GM15510 (cell line): ENCODE results near the gene EIF4E1B.

Source experiments
- POLR2A ChIP-seq: IDR thresholded peaks from 3 replicates; pipeline ENCODE4 v1.6.1; 2011; ENCODE audit warnings: borderline replicate concordance; ENCODE audit not compliant: insufficient read length; ENCODE audit errors: extremely low read depth

The EIF4E1B gene

DNA sequence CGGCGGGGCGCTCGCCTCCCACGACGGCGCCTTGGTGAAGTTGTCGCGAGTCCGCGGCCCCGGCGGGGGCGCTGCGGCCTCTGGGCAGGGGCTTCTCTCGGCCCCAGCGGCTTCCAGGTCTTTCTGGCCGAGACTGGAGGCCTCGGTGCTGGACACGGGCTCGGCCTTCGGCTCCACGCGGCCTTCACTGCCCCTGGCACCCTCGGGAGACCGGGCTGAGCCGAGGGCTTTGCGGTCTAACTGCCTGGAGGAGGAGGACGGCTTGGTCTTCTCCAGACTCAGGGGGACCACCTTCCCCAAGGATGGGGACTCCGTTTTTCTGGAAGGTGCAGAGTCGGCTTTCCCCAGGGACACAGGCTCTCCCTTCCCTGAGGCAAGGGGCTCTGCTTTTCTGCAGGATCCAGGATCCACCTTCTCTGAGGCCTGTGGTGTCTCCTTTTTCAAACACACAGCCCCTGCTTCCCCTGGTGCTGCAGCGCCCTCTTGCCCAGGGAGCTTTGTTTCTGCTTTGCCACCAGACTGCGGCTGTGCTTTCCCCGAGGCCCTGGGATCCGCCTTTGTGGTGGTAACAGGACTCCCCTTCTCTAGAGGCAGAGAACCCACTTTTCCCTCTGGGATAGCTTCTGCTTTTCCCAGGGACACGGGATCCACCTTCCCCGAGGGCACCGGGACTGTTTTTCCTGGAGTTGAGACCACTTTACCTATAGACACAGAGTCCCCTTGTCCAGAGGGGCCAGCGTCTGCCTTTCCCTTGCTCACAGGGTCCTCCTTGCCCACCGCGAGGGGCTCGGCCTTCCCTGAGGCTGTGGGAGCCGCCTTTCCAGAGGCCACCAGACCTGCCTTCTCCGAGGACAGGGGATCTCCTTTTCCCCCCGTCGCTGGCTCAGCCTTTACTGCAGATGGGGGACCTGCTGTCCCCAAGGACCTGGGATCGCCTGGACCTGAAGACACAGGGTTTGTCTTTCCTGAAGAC lies 32.8 kb upstream of the EIF4E1B start:
- no peak for TF ChIP-seq POLR2A

DNA sequence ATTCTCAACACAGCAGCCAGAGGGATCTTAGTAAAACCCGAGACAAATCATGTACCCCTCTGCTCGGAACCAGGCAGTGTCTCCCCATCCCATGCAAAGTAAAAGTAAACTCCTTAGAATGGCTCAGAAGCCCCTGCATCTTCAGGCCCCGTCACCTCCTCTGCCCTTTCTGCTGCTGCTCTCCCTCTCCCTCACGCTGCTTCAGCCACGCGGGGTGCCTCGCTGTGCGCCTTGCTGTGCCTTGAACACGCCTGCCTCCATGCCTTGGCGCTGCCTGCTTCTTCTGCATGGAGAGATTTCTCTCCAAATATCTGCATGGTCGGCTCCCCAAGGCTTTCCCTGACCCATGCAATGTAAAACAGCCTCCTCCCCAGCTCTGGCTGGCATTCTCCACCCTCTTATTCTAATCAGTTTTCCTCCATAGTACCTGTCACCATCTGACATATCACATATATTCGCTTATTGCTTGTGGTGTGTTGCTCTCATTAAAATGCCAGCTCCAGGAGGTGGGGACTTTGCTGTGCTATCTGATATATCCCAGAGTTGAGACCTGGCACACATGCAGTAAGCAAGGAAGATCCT lies 28.5 kb upstream of the EIF4E1B start:
- no peak for TF ChIP-seq POLR2A

DNA sequence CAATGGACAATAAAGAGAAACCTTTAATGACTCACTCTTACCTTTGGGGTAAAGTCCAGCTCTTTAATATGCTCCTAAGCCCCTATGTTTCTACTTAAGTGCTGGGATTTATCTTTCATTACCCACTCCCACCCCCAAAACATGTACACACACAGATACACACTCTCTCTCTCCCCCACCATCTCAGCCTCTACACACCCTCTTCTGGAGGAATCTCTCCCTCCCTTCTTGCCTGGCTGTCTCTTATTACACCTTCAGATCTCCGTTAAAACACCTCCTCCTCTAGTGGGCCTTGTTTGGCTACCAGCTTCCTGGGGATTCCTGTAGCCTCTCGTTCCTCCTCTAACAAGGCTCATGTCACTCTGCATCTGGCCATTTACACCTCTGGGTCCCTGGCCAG lies 27.4 kb upstream of the EIF4E1B start:
- TF ChIP-seq POLR2A: no peak

DNA sequence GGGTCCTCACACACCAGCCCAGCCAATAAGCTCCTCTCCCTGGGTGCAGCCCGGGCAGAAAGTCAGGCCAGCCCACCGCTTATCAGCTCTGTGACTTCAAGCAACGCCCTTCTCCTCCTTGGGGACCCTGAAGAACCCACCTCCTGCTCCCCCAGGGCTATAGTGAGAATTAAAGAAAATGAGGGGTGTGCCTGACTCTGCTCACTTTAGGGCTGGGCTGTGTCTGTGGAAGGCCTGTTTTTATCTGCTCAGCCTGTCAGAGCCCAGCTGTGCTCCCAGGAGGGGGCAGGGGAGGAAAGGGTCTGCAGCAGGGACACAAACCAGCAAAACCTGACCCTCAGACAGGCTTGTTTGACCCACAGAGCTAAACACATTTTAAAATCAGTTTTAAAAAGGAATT lies 24.4 kb upstream of the EIF4E1B start:
- TF ChIP-seq POLR2A: no peak

DNA sequence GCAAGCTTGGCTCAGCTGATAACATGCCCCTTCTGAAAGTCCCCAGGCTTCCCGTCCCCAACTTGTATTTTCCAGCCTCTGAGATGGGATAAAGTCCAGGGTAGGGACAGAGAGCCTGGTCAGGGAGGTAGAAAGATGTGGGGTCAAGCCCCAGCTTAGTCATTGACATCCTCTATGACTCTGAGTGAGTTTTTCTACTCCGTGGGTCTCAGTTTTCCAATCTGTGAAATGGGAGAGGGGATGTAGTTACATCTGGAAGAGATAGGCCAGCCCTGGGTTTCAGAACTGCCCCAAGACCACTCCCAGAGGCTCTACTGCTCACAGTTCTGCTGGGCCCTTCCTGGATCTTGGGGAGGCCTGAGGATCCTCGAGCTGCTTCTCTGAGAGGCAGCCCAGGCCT lies 23.6 kb upstream of the EIF4E1B start:
- no peak for TF ChIP-seq POLR2A

DNA sequence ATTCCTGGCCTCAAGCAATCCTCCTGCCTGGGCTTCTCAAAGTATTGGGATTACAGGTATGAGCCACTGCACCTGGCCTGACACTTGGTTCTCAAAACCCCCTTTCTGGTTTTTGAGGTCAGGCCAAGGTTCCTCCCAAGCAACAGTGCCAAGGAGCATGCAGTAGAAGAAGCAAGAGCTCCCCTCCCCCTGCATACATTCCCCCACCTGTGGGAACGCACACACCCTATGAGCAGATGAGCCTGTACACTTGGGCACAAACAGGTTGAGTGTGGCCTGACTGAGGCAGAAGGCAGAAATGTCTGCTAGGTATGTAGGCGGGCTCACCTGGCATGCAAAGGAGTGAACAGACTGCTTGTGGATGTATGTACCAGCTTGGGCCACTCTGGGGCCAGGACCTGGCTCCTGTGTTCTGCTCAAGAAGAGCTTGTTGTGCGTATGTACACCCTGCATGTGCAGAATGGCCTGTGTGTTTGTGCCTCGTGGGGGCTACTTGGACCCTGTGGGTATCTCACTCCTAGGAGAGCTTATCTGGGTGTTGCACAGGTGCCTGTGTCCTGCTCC lies 22.3 kb upstream of the EIF4E1B start:
- no peak for TF ChIP-seq POLR2A

DNA sequence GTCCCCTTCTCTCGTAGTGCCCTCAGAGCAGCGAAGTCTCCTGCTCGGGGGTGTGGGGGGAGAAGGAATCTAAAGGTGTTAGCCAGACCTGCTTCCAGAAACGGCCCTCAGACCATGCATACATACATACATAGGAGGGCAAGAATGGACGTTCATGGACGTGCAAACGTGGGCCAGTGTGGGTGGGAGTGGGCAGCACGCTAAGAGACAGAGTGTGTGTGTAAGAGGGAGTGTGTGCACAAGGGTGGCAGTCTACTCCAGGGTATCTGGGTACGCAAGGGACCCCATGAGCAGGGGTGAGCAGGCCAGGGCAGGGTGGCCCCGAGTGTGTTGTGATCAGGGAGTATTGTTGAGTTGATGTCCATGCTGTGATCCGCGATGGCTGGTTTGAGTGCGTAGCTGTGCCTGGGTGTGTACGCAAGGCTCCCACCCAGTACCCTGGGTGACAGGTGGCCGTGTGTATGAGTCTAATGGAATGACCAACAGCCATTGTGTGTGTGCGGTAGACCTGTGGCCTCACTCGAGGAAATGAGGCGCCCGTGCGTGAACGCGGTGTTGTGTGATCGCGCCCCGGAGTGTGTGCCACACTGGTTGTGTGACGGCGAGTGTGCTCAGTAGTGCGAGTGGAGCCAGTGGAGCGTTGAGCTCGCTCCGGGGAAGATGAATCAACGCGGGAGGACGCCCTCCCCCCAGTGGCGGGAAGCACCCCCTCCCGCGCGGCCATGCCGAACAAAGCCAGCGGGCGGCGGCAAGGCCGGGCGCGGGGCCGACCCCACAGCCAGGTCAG lies 21.3 kb upstream of the EIF4E1B start:
- TF ChIP-seq POLR2A: no peak

DNA sequence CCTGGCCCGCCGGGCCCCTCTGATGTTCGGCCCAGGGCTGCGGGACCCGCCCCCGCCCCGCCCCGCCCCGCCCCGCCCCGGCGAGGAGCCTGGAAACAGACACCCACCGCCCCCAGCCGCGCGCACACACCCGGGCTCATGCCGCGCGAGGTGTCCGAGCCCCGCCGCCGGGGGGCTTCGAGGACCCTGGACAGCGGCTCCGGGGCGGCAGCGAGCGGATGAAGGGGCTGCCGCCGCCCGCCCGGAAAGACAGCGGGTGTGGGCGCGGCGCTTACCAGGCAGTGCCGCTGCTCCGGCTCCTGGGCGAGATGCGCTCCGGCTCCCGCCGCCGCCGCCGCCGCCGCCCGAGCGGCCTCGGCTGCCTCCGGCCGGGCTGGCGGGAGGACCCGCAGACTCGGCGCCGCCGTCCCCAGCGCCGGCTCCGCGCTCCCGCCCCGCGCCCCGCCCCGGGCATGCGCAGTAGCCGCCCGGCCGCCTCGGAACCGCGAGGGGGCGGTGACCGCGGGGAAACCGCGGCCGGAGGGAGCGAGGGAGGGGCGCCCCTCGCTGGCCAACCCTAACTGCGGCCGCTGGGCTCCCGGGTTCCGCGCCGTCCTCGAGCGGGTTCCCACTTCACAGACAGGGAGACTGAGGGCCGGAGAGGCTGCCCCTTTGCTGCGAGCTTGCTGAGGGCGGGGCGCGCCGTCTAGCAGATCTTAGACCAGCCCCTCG lies 20.6 kb upstream of the EIF4E1B start, which contains the start of gene GPRIN1:
TSS of gene GPRIN1 (minus strand) at position 433 of the 711 bp plus-strand sequence. CDS start 10,322 bp downstream, outside the sequence.
- TF ChIP-seq POLR2A: peak; percentile 37

DNA sequence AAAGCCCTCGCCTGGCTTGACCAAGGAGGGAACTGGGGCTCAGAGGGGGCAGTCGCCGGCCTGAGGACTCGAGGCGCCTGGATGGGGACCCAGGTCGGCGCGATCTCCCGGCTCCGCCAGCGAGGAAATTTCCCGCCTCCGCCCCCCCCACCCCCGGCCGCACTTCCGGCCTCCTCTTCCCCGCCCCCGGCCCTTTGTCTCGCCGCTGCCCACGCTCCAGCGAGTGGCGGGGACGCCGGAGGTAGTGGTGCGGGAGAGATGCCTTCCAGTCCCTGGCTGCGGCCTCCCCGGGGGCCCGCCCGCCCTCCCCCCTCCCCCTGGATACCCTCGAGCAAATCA lies 20.1 kb upstream of the EIF4E1B start:
- no peak for TF ChIP-seq POLR2A

DNA sequence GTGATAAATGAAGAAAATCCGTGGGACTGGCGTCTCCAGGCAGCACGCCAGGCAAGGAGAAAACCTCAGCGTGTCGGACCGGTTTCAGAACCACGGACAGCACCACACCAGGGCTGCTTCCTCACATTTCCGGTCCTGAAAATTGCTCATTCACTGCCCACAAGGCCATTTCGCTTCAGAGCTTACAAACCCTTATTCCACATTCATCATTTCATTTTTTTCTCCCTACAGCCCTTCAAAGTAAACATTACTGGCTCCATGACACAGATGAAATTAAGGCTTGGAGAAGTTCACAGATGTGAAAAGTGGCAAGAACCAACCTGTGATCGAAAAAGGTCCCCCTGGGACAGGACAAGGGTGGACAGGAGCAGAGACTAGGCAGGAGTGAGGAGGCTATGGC lies 19.0 kb upstream of the EIF4E1B start:
- TF ChIP-seq POLR2A: no peak

DNA sequence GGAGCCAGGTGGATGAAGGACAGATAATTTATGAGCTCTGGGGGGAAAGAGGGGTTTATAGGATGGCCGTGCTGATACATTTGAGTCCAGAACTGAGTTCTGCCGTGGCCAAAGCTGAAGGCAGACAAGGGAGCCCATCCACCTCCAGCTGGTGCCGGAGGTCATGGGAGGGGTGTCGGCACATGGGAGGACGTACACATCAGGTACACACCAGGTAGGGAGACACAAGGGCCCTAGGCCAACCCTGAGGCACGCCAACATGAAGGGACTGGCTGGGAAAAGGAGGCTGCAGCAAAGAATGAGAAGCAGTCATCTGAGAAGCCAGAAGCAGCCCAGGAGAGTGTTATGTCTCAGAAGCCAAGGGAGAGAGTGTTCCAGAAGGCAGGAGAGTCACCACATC lies 18.5 kb upstream of the EIF4E1B start:
- TF ChIP-seq POLR2A: no peak

DNA sequence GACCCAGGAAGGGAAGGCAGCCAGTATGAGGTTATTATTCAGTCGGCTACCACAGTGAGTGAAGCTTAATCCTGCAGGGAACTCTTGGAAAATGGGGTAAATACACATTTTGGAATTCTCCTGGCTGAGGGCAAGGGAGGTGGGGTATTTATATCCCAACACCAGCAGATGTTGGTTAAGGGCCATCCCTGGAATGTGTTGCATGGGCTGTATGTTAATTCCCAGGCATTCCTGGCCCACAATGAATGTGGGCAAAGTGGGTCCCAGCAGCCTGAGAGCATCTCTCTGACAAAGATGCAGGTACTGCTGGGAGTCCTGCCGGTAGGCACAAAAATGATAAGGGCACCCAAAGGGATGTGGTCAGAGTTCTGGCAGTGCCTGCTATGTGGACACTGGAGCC lies 17.6 kb upstream of the EIF4E1B start:
- no peak for TF ChIP-seq POLR2A

DNA sequence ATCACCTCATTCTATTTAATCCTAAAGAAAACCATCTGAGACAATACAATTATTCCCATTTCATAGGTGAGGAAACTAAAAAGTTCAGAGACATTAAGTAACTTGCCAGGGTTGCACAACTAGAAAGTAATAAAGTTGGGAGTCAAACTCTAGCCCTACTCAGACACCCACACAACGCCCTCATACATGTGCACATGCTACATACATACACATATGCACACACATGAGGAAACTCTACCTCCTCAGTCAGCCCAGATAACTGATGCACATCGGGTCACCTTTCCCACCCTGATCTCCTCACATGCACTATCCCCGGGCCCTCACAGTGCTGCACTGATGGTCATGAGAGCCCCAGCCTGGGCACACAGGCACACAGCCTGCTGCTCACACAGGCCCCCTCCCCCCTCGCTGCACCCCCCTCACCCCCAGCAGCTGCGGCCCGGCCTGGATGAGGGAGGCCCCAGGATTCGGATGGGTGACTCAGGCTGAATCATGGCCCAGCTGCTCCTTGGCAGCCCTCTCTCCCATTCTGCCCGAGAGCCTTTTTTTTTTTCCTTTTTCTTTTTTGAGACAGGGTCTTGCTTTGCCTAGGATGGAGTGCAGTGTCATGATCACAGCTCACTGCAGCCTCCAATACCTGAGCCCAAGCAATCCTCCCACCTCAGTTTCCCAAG lies 15.5 kb upstream of the EIF4E1B start:
- TF ChIP-seq POLR2A: no peak

DNA sequence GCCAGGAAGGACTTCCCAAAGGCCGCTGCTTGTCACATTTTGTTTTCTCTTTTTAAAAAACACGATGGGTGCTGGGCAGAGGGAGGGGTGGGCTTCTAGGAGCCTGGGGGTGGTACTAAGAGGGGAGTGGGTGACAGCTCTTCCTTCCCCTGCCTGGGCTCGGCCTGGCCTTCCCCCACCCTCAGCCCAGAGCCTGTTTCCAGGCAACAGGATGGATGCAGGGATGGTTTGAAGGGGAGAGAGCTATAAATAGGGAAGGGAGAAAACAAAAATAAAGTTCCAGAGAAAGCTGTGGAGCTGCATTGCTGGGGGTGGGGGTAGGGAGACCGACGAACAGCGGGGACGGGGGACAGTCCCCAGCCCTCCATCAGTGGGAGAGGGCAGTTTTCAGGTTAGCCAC lies 14.0 kb upstream of the EIF4E1B start:
- TF ChIP-seq POLR2A: no peak
